ENCODE measurements around the gene MISP3. TPM values are rescaled to one million over a fixed set of nuclear protein-coding genes. Genes with fewer than 3 reads are reported as not detected.

Gene MISP3
- total RNA-seq, 1 experiment from 2014 or later = 5.2 TPM

DNA sequence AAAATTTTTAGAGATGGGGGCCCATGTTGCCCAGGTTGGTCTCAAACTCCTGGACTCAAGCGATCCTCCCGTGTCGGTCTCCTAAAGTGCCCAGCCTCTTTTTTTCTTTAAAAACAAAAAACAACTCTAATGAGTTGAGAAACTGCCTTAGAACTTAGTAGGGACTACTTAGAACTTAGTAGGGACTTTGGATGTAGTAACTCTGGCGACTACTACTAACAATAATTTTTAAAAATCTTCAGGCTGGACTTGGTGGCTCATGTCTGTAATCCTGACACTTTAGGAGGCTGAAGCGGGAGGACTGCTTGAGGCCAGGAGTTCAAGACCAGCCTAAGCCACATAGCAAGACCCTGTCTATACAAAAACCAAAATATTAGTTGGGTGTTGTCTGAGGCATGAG is 13.5 kb downstream of the MISP3 start:
- TF ChIP-seq, protein P1, sequence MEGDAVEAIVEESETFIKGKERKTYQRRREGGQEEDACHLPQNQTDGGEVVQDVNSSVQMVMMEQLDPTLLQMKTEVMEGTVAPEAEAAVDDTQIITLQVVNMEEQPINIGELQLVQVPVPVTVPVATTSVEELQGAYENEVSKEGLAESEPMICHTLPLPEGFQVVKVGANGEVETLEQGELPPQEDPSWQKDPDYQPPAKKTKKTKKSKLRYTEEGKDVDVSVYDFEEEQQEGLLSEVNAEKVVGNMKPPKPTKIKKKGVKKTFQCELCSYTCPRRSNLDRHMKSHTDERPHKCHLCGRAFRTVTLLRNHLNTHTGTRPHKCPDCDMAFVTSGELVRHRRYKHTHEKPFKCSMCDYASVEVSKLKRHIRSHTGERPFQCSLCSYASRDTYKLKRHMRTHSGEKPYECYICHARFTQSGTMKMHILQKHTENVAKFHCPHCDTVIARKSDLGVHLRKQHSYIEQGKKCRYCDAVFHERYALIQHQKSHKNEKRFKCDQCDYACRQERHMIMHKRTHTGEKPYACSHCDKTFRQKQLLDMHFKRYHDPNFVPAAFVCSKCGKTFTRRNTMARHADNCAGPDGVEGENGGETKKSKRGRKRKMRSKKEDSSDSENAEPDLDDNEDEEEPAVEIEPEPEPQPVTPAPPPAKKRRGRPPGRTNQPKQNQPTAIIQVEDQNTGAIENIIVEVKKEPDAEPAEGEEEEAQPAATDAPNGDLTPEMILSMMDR (IDR thresholded peaks at IDR 0.05; ENCODE audit: insufficient read depth in 1 of 2, low read depth in 1 of 2, low read length in 1 of 2, severe bottlenecking in 1 of 2, unreplicated experiment in 1 of 2) = no peak
- intact Hi-C loops (cut with micrococcal nuclease; ENCODE audit: unreplicated experiment) = no loop called here
- Mint-ChIP-seq H3K4me1 (ENCODE audit: low read depth, unreplicated experiment) (peaks cover 6% of the 10 kb centered on the region), H3K9me3 (ENCODE audit: unreplicated experiment) (no peaks in the 10 kb centered on the region), H3K27me3 (ENCODE audit: insufficient read depth, unreplicated experiment) (no peaks in the 10 kb centered on the region), H3K4me3 (ENCODE audit: unreplicated experiment) (no peak overlapping the region), H3K36me3 (ENCODE audit: insufficient read depth, unreplicated experiment) (peaks cover 26% of the 10 kb centered on the region), H3K27ac (ENCODE audit: unreplicated experiment) (no peak overlapping the region)
- Histone ChIP-seq H3K27me3 (replicated peaks; ENCODE audit: control insufficient read depth, insufficient read depth, low read length) (no peaks in the 10 kb centered on the region), H3K36me3 (ENCODE audit: control insufficient read depth, insufficient read depth, low read length) (no peaks in the 10 kb centered on the region), H3K4me3 (ENCODE audit: low read depth, low read length) (no peak overlapping the region), H3K9me3 (no peaks in the 10 kb centered on the region), H3K4me1 (peaks cover 6% of the 10 kb centered on the region; the same call in 1 of the 2 replicates)
- no peak for DNase-seq
- ChIA-PET POLR2A (no interaction called here), CTCF (no interaction called here)
- no TSS peak for BruUV-seq (replicated peaks)

DNA sequence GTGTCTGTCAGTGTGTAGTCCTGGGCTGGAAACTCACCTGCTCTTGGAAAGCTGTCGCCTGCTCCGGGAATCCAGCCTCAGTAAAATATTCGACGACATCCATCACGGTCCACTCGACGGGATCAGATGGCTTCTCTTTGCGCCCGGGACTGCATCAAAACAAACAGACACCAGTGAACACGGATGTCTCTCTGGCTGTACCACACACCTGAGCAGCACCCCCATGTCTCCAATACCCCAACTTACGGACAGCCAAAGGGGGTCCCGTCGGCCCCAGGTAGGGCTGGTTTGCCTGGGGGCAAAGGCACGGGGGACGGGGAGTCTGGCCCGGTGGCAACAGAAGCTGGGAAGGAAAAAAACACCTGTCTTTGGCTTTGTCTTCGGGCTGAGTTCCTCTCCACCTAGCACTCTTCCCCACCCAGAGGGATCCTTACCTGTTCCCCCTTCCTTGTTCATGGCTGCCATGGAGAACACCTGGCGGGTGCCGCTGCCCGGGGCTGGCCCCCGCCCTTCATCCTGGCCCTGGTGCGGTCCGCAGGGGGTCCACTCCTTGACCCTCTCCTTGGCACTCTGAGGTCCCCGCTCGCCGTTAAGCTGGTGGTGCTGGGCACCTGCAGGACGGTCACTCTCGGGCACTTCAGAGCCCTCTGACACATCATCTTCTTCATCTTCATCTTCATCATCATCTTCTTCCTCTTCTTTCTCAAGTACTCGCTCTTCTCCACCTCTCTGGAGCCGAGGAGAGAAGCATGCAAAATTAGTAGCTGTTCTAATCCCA is 16.2 kb downstream of the MISP3 start:
- peak overlapping the region; percentile 76 for H3K4me3 Mint-ChIP-seq (ENCODE audit: unreplicated experiment)
- DNase-seq = no peak
- H3K9me3 Mint-ChIP-seq (ENCODE audit: unreplicated experiment) = no peaks in the 10 kb centered on the region
- no peaks in the 10 kb centered on the region for H3K4me1 ChIP-seq
- H3K4me3 ChIP-seq (ENCODE audit: low read depth, low read length) = peak overlapping the region; percentile 63
- TF ChIP-seq, protein P1 (IDR thresholded peaks at IDR 0.05; ENCODE audit: insufficient read depth in 1 of 2, low read depth in 1 of 2, low read length in 1 of 2, severe bottlenecking in 1 of 2, unreplicated experiment in 1 of 2) = no peak
- no peaks in the 10 kb centered on the region for H3K27me3 Mint-ChIP-seq (ENCODE audit: insufficient read depth, unreplicated experiment)
- CTCF ChIA-PET = no interaction called here
- peaks cover 6% of the 10 kb centered on the region; the same call in 1 of the 2 replicates for H3K9me3 ChIP-seq
- H3K27me3 ChIP-seq (replicated peaks; ENCODE audit: control insufficient read depth, insufficient read depth, low read length) = no peaks in the 10 kb centered on the region
- intact Hi-C loops (cut with micrococcal nuclease; ENCODE audit: unreplicated experiment) = no loop called here
- BruUV-seq (replicated peaks) = TSS peak; percentile 24
- POLR2A ChIA-PET = no interaction called here
- peaks cover 14% of the 10 kb centered on the region for H3K4me1 Mint-ChIP-seq (ENCODE audit: low read depth, unreplicated experiment)
- peak overlapping the region; percentile 29 for H3K27ac Mint-ChIP-seq (ENCODE audit: unreplicated experiment)
- H3K36me3 ChIP-seq (ENCODE audit: control insufficient read depth, insufficient read depth, low read length) = no peaks in the 10 kb centered on the region
- H3K36me3 Mint-ChIP-seq (ENCODE audit: insufficient read depth, unreplicated experiment) = peaks cover 28% of the 10 kb centered on the region

DNA sequence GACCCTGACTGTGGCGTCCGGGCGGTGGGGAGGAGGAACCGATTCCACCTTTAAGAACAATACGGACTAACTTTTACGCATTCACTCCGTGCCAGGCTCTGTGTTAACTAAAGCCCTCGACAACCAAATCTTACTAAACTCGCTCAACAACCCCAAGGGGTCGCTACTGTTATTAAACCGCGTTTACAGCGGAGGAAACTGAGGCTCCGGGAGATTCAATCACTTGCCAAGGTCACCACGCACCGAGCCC is 16.8 kb downstream of the MISP3 start:
- peak overlapping the region; percentile 63 for H3K4me3 ChIP-seq (ENCODE audit: low read depth, low read length)
- TF ChIP-seq, protein P1 (IDR thresholded peaks at IDR 0.05; ENCODE audit: insufficient read depth in 1 of 2, low read depth in 1 of 2, low read length in 1 of 2, severe bottlenecking in 1 of 2, unreplicated experiment in 1 of 2) = peak in 1 of 2 experiments; percentile 14
- ChIA-PET CTCF (no interaction called here), POLR2A (no interaction called here)
- no peaks in the 10 kb centered on the region for H3K4me1 ChIP-seq
- no peaks in the 10 kb centered on the region for H3K9me3 Mint-ChIP-seq (ENCODE audit: unreplicated experiment)
- H3K36me3 Mint-ChIP-seq (ENCODE audit: insufficient read depth, unreplicated experiment) = peaks cover 30% of the 10 kb centered on the region
- peaks cover 14% of the 10 kb centered on the region for H3K4me1 Mint-ChIP-seq (ENCODE audit: low read depth, unreplicated experiment)
- no TSS peak for BruUV-seq (replicated peaks)
- H3K27me3 Mint-ChIP-seq (ENCODE audit: insufficient read depth, unreplicated experiment) = no peaks in the 10 kb centered on the region
- peak overlapping the region; percentile 29 for H3K27ac Mint-ChIP-seq (ENCODE audit: unreplicated experiment)
- no peaks in the 10 kb centered on the region for H3K27me3 ChIP-seq (replicated peaks; ENCODE audit: control insufficient read depth, insufficient read depth, low read length)
- H3K9me3 ChIP-seq = peaks cover 7% of the 10 kb centered on the region; the same call in 1 of the 2 replicates
- H3K36me3 ChIP-seq (ENCODE audit: control insufficient read depth, insufficient read depth, low read length) = no peaks in the 10 kb centered on the region
- DNase-seq = no peak
- peak overlapping the region; percentile 76 for H3K4me3 Mint-ChIP-seq (ENCODE audit: unreplicated experiment)
- intact Hi-C loops (cut with micrococcal nuclease; ENCODE audit: unreplicated experiment) = no loop called here
